PC-3 (cell line): ENCODE data around the gene MAPK8IP2.

ENCODE experiments used
- CTCF ChIP-seq: fragments of 300-600 bp; sonication (generic); conservative IDR thresholded peaks from 2 replicates; pipeline ENCODE4 v1.5.1; 2017; ENCODE audit warnings: antibody characterized with exemption, low read depth, mild to moderate bottlenecking, low read length
- EZH2 ChIP-seq: fragments of 300-600 bp; sonication (generic); IDR thresholded peaks from one replicate; pipeline ENCODE4 v1.6.1; 2017; ENCODE audit warnings: antibody characterized with exemption, mild to moderate bottlenecking, low read length; ENCODE audit not compliant: unreplicated experiment

- no peak for TF ChIP-seq EZH2
- no peak for TF ChIP-seq CTCF
These were observed 5.8 kb downstream of the MAPK8IP2 start for GRCh38 chr22:50606165-50606945.
